PFSK-1 (cell line): ENCODE results near the gene DDX54.

Experiments
- POLR2AphosphoS5 ChIP-seq: IDR thresholded peaks from 2 replicates; pipeline ENCODE4 v1.6.1; 2012; ENCODE audit warnings: low read depth, mild to moderate bottlenecking, control low read depth, low read length, moderate library complexity
- SIN3A ChIP-seq: IDR thresholded peaks from 2 replicates; pipeline ENCODE4 v1.6.1; 2012; ENCODE audit warnings: mild to moderate bottlenecking, low read length, moderate library complexity, borderline replicate concordance; ENCODE audit not compliant: insufficient read depth
- TAF1 ChIP-seq: IDR thresholded peaks from 2 replicates; pipeline ENCODE4 v1.6.1; 2012; ENCODE audit warnings: low read length, control low read depth, borderline replicate concordance; ENCODE audit not compliant: insufficient read depth
- TF ChIP-seq, protein P1 (sequence below), 2 experiments: IDR thresholded peaks; 2 replicates each; pipeline versions ENCODE4 v1.6.1 to v1.8.0; 2011 to 2012; ENCODE audit warnings: low read depth in 2 of 2, low read length in 2 of 2, control low read depth in 1 of 2, inconsistent platforms in 1 of 2, mild to moderate bottlenecking in 1 of 2, moderate library complexity in 1 of 2; ENCODE audit not compliant: insufficient read depth in 1 of 2

- TF ChIP-seq SIN3A: no peak
- TF ChIP-seq, protein P1, sequence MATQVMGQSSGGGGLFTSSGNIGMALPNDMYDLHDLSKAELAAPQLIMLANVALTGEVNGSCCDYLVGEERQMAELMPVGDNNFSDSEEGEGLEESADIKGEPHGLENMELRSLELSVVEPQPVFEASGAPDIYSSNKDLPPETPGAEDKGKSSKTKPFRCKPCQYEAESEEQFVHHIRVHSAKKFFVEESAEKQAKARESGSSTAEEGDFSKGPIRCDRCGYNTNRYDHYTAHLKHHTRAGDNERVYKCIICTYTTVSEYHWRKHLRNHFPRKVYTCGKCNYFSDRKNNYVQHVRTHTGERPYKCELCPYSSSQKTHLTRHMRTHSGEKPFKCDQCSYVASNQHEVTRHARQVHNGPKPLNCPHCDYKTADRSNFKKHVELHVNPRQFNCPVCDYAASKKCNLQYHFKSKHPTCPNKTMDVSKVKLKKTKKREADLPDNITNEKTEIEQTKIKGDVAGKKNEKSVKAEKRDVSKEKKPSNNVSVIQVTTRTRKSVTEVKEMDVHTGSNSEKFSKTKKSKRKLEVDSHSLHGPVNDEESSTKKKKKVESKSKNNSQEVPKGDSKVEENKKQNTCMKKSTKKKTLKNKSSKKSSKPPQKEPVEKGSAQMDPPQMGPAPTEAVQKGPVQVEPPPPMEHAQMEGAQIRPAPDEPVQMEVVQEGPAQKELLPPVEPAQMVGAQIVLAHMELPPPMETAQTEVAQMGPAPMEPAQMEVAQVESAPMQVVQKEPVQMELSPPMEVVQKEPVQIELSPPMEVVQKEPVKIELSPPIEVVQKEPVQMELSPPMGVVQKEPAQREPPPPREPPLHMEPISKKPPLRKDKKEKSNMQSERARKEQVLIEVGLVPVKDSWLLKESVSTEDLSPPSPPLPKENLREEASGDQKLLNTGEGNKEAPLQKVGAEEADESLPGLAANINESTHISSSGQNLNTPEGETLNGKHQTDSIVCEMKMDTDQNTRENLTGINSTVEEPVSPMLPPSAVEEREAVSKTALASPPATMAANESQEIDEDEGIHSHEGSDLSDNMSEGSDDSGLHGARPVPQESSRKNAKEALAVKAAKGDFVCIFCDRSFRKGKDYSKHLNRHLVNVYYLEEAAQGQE (IDR thresholded peaks at IDR 0.05; ENCODE audit: insufficient read depth in 1 of 2, low read depth in 2 of 2, low read length in 2 of 2): no peak
- no peak for TF ChIP-seq TAF1
- no peak for TF ChIP-seq POLR2AphosphoS5
Observed at GRCh38 chr12:113191227-113191626, 5.9 kb upstream of the DDX54 start.
